Measurements from ENCODE around the gene ISYNA1.

GRCh38 chr19:18392926-18393325, 45.0 kb downstream of the ISYNA1 start:
- TF ChIP-seq CTCF (IDR thresholded peaks at IDR 0.05) (no peak), EZH2 (IDR thresholded peaks at IDR 0.05) (no peak), EZH2phosphoT487 (IDR thresholded peaks at IDR 0.05) (no peak)
